Measurements from ENCODE around the gene SPIN4. TPM values are rescaled to one million over a fixed set of nuclear protein-coding genes. Genes with fewer than 3 reads are reported as not detected.

The SPIN4 gene
- 1.5 and 2.1 TPM in 2 replicates for total RNA-seq

DNA sequence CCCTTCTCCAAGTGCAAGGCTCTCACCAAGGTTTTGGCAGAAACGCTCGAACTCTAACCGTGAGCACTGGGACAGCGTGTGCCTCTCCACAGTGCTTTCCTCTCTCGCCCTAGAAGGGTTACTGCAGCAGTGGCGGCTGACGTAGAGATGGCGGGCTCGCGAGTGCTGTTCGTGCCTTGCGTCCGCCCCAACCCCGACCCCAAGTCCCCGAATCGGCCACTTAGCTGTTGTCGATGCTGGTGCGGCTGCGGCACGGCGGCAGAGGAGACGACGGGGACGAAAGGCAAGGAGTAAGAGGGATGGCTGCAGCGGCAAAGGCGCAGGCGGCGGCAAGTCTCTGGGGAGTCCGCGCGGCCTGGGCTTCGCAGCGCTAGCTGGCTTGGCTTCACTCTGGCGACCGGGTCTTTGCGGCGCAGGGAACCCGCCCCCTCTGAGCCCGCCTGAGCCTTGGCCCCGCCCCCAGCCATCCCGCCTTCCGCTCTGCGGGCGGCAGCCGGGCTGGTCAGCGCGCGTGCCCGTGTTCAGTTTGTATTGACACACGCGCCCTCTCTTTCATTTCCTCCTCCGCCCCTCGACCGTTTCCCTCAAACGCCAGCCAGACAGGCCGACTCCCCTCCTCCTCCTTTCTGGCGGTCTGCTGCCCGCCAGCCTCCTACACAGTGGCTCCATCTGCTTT is at the start of gene SPIN4:
Gene SPIN4 (minus strand): TSS at position 392 of the 676 bp plus-strand sequence. CDS start 513 bp downstream, outside the sequence.

Measured in nasal cavity respiratory epithelium epithelial cell of viscerocranial mucosa (primary cell).